SK-N-MC (cell line): ENCODE measurements around the gene P4HA3.

Experiments
- EZH2 ChIP-seq: fragments of 200-600 bp; sonication (generic); IDR thresholded peaks from one replicate; pipeline ENCODE4 v1.6.1; 2017; ENCODE audit warnings: antibody characterized with exemption
- POLR2AphosphoS5 ChIP-seq: IDR thresholded peaks from 2 replicates; pipeline ENCODE4 v1.6.1; 2012; ENCODE audit warnings: mild to moderate bottlenecking, low read depth, low read length, borderline replicate concordance

- no peak for TF ChIP-seq EZH2
- TF ChIP-seq POLR2AphosphoS5: no peak
Observed at GRCh38 chr11:74221816-74222215, 89.6 kb downstream of the P4HA3 start.
